Measurements from ENCODE around the gene ASB18.

DNA sequence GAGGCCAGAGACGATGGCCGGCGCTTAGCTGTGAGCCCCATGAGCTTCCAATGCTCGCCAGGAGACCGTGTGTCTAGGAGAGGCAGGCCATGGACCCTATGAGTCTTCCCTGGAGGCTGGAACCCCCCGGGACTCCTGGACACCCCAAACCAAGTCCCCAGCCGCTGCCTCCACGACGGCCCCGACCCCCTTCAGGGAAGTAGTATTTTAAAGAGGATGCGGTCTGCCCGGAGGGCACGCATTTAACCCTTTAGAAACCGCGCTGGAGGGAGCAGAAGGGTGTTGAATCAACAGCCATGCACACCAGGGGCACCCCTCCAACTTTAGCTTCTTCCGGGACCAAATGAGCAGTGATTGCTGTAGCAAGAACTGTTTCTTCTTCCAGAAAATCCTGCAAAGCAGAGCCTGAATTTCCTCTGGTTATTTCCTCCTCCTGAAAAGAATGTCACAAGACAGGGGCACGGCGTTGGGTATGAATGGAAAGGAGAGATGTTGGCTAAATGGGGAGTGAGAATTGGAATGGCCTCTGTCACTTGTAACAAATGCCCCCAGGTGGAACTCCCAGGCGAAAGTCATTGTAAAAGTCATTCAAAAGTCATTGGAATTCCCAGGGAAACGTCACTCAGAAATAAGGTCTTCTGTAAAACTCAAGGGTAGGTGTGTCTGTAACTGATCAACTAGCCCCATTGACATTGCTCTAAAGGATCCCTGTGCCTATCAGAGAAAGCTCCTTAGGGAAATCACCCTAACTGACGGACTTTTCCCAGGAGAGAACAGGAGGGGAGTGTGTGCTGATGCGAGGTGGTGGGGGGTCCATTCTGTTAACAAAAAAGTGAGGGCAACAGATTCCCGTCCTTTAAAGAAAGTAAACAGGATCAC lies 90.2 kb downstream of the ASB18 start:
- TF ChIP-seq, protein P1, sequence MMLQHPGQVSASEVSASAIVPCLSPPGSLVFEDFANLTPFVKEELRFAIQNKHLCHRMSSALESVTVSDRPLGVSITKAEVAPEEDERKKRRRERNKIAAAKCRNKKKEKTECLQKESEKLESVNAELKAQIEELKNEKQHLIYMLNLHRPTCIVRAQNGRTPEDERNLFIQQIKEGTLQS (CRISPR knock-in tag; conservative IDR thresholded peaks at IDR 0.05): no peak
- TF ChIP-seq, protein P2, sequence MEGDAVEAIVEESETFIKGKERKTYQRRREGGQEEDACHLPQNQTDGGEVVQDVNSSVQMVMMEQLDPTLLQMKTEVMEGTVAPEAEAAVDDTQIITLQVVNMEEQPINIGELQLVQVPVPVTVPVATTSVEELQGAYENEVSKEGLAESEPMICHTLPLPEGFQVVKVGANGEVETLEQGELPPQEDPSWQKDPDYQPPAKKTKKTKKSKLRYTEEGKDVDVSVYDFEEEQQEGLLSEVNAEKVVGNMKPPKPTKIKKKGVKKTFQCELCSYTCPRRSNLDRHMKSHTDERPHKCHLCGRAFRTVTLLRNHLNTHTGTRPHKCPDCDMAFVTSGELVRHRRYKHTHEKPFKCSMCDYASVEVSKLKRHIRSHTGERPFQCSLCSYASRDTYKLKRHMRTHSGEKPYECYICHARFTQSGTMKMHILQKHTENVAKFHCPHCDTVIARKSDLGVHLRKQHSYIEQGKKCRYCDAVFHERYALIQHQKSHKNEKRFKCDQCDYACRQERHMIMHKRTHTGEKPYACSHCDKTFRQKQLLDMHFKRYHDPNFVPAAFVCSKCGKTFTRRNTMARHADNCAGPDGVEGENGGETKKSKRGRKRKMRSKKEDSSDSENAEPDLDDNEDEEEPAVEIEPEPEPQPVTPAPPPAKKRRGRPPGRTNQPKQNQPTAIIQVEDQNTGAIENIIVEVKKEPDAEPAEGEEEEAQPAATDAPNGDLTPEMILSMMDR (IDR thresholded peaks at IDR 0.05): no peak
- TF ChIP-seq PRRX2 (CRISPR knock-in tag; IDR thresholded peaks at IDR 0.05): no peak
- TF ChIP-seq, protein P3, sequence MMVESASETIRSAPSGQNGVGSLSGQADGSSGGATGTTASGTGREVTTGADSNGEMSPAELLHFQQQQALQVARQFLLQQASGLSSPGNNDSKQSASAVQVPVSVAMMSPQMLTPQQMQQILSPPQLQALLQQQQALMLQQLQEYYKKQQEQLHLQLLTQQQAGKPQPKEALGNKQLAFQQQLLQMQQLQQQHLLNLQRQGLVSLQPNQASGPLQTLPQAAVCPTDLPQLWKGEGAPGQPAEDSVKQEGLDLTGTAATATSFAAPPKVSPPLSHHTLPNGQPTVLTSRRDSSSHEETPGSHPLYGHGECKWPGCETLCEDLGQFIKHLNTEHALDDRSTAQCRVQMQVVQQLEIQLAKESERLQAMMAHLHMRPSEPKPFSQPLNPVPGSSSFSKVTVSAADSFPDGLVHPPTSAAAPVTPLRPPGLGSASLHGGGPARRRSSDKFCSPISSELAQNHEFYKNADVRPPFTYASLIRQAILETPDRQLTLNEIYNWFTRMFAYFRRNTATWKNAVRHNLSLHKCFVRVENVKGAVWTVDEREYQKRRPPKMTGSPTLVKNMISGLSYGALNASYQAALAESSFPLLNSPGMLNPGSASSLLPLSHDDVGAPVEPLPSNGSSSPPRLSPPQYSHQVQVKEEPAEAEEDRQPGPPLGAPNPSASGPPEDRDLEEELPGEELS (CRISPR knock-in tag; IDR thresholded peaks at IDR 0.05): no peak

Data from WTC11 (cell line).